ENCODE results near the gene NSUN7.
"Not testable (repeated sequence)": the region's sequence is repeated elsewhere in the genome, so short reads cannot be mapped to it uniquely, and the experiment has no call there.

The NSUN7 gene

GRCh38 chr4:40736910-40737309 lies 12.8 kb upstream of the NSUN7 start:
- no peak for DNase-seq

- no peak for DNase-seq
Observed at GRCh38 chr4:40737879-40738278, 11.9 kb upstream of the NSUN7 start.

GRCh38 chr4:40739347-40739746 lies 10.4 kb upstream of the NSUN7 start:
- DNase-seq: no peak

- no peak for DNase-seq
Observed at GRCh38 chr4:40744218-40744617, 5.5 kb upstream of the NSUN7 start.

- no peak for DNase-seq
Observed at GRCh38 chr4:40745285-40745984, 4.3 kb upstream of the NSUN7 start.

- DNase-seq: no peak
Observed at GRCh38 chr4:40747207-40747835, 2.4 kb upstream of the NSUN7 start.

- no peak for DNase-seq
Observed at GRCh38 chr4:40750461-40751258, 905 bp downstream of the NSUN7 start.

- DNase-seq: no peak
Observed at GRCh38 chr4:40755616-40756015, 5.9 kb downstream of the NSUN7 start.

- peak; percentile 65 for DNase-seq
Observed at GRCh38 chr4:40763228-40763716, 13.5 kb downstream of the NSUN7 start.

GRCh38 chr4:40769266-40769665 lies 19.5 kb downstream of the NSUN7 start:
- DNase-seq: no peak

- DNase-seq: no peak
Observed at GRCh38 chr4:40778090-40778489, 28.3 kb downstream of the NSUN7 start.

- DNase-seq: no peak
Observed at GRCh38 chr4:40782876-40783275, 33.1 kb downstream of the NSUN7 start.

GRCh38 chr4:40785727-40786126 lies 36.0 kb downstream of the NSUN7 start:
- no peak for DNase-seq

- DNase-seq: no peak
Observed at GRCh38 chr4:40788331-40788730, 38.6 kb downstream of the NSUN7 start.

GRCh38 chr4:40789031-40789430 lies 39.3 kb downstream of the NSUN7 start:
- no peak for DNase-seq

GRCh38 chr4:40789771-40790170 lies 40.0 kb downstream of the NSUN7 start:
- no peak for DNase-seq

GRCh38 chr4:40800064-40800463 lies 50.3 kb downstream of the NSUN7 start:
- DNase-seq: no peak

- no peak for DNase-seq
Observed at GRCh38 chr4:40804598-40804997, 54.8 kb downstream of the NSUN7 start.

- no peak for DNase-seq
Observed at GRCh38 chr4:40808926-40809457, 59.2 kb downstream of the NSUN7 start.

GRCh38 chr4:40811956-40812355 lies 62.2 kb downstream of the NSUN7 start:
- no peak for DNase-seq

- no peak for DNase-seq
Observed at GRCh38 chr4:40812386-40812785, 62.6 kb downstream of the NSUN7 start.

GRCh38 chr4:40812856-40813255 lies 63.1 kb downstream of the NSUN7 start:
- DNase-seq: no peak

GRCh38 chr4:40817157-40817556 lies 67.4 kb downstream of the NSUN7 start:
- DNase-seq: not testable (repeated sequence)

GRCh38 chr4:40820101-40820500 lies 70.3 kb downstream of the NSUN7 start:
- no peak for DNase-seq

Data from stimulated activated CD4-positive, alpha-beta T cell treated with anti-CD3 and anti-CD28 coated beads, Interleukin-1b, Interleukin-23, amount 100 ng/mL, for 48 hours (primary cell).